Trophoblast cell (in vitro differentiated cells and primary cell): Measurements from ENCODE around the gene TNFRSF14.

Experiments
- DNase-seq, 2 donors: peaks; one replicate each; pipeline ENCODE4 v3.0.0-alpha.2; 2016
- H2AFZ ChIP-seq: 2 replicates; pipeline ENCODE4 v1.6.1; 2013; ENCODE audit warnings: low read length, moderate library complexity, mild to moderate bottlenecking; ENCODE audit not compliant: insufficient read depth, poor library complexity
- H2AK5ac ChIP-seq: 2 replicates; pipeline ENCODE4 v1.6.1; 2013; ENCODE audit warnings: mild to moderate bottlenecking, low read length
- H2BK120ac ChIP-seq: 2 replicates; pipeline ENCODE4 v1.6.1; 2013; ENCODE audit warnings: low read length, mild to moderate bottlenecking, moderate library complexity; ENCODE audit not compliant: insufficient read depth, poor library complexity
- H2BK12ac ChIP-seq: 2 replicates; pipeline ENCODE4 v1.6.1; 2013; ENCODE audit warnings: mild to moderate bottlenecking, low read length, moderate library complexity
- H2BK5ac ChIP-seq: 2 replicates; pipeline ENCODE4 v1.6.1; 2013; ENCODE audit warnings: low read length, low read depth, moderate library complexity, mild to moderate bottlenecking; ENCODE audit not compliant: poor library complexity
- H3K14ac ChIP-seq: 2 replicates; pipeline ENCODE4 v1.6.1; 2013; ENCODE audit warnings: mild to moderate bottlenecking, low read length
- H3K18ac ChIP-seq: 2 replicates; pipeline ENCODE4 v1.6.1; 2013; ENCODE audit warnings: mild to moderate bottlenecking, low read length
- H3K23ac ChIP-seq: 2 replicates; pipeline ENCODE4 v1.6.1; 2013; ENCODE audit warnings: low read length
- H3K27ac ChIP-seq: 2 replicates; pipeline ENCODE4 v1.5.1; 2013; ENCODE audit warnings: low read depth, mild to moderate bottlenecking, inconsistent platforms, low read length, moderate library complexity
- H3K27me3 ChIP-seq: 2 replicates; pipeline ENCODE4 v1.6.1; 2013; ENCODE audit warnings: inconsistent platforms, mild to moderate bottlenecking, low read length, moderate library complexity; ENCODE audit not compliant: insufficient read depth
- H3K36me3 ChIP-seq, 2 experiments: 1 replicate in 1 of 2; 2 replicates in 1 of 2; pipeline ENCODE4 v1.6.1; 2013; ENCODE audit warnings: low read length in 2 of 2, mild to moderate bottlenecking in 2 of 2, moderate library complexity in 1 of 2; ENCODE audit not compliant: insufficient read depth in 2 of 2, control insufficient read depth in 1 of 2
- H3K4ac ChIP-seq: 2 replicates; pipeline ENCODE4 v1.6.1; 2013; ENCODE audit warnings: low read depth, mild to moderate bottlenecking, low read length, moderate library complexity
- H3K4me1 ChIP-seq, 2 experiments: 1 replicate in 1 of 2; 2 replicates in 1 of 2; pipeline ENCODE4 v1.6.1; 2013; ENCODE audit warnings: low read length in 2 of 2, mild to moderate bottlenecking in 2 of 2, moderate library complexity in 1 of 2; ENCODE audit not compliant: insufficient read depth in 2 of 2, control insufficient read depth in 1 of 2
- H3K4me2 ChIP-seq: 2 replicates; pipeline ENCODE4 v1.6.1; 2013; ENCODE audit warnings: inconsistent platforms, mild to moderate bottlenecking, low read length, moderate library complexity
- H3K4me3 ChIP-seq: 2 replicates; pipeline ENCODE4 v1.5.1; 2013; ENCODE audit warnings: mild to moderate bottlenecking, low read depth, low read length, inconsistent platforms
- H3K79me1 ChIP-seq: one replicate; pipeline ENCODE4 v1.6.1; 2013; ENCODE audit warnings: low read length
- H3K79me2 ChIP-seq: 2 replicates; pipeline ENCODE4 v1.6.1; 2013; ENCODE audit warnings: low read length, mild to moderate bottlenecking; ENCODE audit not compliant: control insufficient read depth, insufficient read depth, poor library complexity
- H3K9ac ChIP-seq: 2 replicates; pipeline ENCODE4 v1.6.1; 2013; ENCODE audit warnings: mild to moderate bottlenecking, low read length
- H3K9me3 ChIP-seq: 2 replicates; pipeline ENCODE4 v1.6.1; 2013; ENCODE audit warnings: low read depth, mild to moderate bottlenecking, control low read depth, inconsistent platforms, low read length; ENCODE audit not compliant: insufficient read depth
- H4K12ac ChIP-seq: 2 replicates; pipeline ENCODE4 v1.6.1; 2013; ENCODE audit warnings: low read depth, mild to moderate bottlenecking, low read length, moderate library complexity
- H4K8ac ChIP-seq: 2 replicates; pipeline ENCODE4 v1.6.1; 2013; ENCODE audit warnings: low read depth, mild to moderate bottlenecking, low read length, moderate library complexity
- H4K91ac ChIP-seq: one replicate; pipeline ENCODE4 v1.6.1; 2013; ENCODE audit warnings: low read depth, mild to moderate bottlenecking, low read length, moderate library complexity
- WGBS: extraction: QIAGEN DNeasy Blood & Tissue Kit; methylation state at CpG from one replicate; pipeline ENCODE4 v1.1.7; 2013; ENCODE audit warnings: missing lambda C conversion rate; ENCODE audit not compliant: insufficient read length, insufficient coverage; ENCODE audit errors: extremely low coverage; 5-methylcytosine and 5-hydroxymethylcytosine counted together

The TNFRSF14 gene

DNA sequence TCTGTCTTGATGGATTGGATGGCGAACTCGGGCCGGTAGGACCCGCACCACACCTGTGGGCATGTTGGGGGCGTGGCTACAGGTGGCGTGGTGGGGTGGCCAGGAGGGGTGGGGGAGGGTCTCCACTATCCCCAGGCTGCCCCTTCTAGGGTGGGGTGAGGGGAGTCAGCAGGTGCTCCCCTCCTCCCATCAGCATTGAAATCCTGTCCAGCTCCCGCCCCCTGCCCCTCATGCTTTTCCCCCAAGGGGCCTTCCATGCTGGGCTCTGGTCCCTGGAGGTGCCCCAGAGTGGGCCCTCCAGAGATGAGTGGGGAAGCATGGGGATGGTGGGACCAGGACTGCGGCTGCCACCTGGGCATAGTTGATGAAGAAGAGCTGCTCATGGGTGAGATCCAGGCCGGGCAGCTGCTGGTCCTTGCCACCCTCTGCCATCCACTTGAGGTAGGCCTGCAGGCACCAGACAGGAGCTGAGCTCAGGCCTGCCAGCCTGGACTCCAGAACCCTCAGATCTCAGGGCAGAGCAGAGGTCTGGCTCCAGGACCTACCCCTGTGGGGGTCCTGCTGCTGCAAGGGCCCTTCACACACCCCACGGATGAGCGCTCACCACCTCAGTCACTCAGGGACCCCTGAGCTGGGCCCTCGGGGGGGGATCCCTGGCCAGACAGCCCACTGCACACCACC is 35.5 kb downstream of the TNFRSF14 start:
- peaks cover 6% of the 10 kb centered on the region for H3K79me1 ChIP-seq
- no peak overlapping the region for H4K12ac ChIP-seq
- no peak overlapping the region for H2BK5ac ChIP-seq
- H3K27me3 ChIP-seq = peaks cover 2% of the 10 kb centered on the region
- no peak overlapping the region for H3K23ac ChIP-seq
- H2BK12ac ChIP-seq = no peak overlapping the region
- no peak overlapping the region for H4K91ac ChIP-seq
- no peak overlapping the region for H4K8ac ChIP-seq
- no peak overlapping the region for H3K18ac ChIP-seq
- no peak for DNase-seq
- no peak overlapping the region for H2AK5ac ChIP-seq
- no peak overlapping the region for H3K27ac ChIP-seq
- H2AFZ ChIP-seq = no peak overlapping the region
- no peaks in the 10 kb centered on the region for H3K36me3 ChIP-seq
- H3K4me2 ChIP-seq = no peak overlapping the region
- H2BK120ac ChIP-seq = no peak overlapping the region
- H3K79me2 ChIP-seq = peaks cover 5% of the 10 kb centered on the region
- no CpG with 5 or more reads among the region's 12 CpGs for WGBS
- H3K4me1 ChIP-seq = peaks cover 4 to 5% of the 10 kb centered on the region in 2 experiments
- H3K9ac ChIP-seq = no peak overlapping the region
- H3K14ac ChIP-seq = no peak overlapping the region
- H3K4me3 ChIP-seq = no peak overlapping the region
- peaks cover 17% of the 10 kb centered on the region for H3K9me3 ChIP-seq
- H3K4ac ChIP-seq = no peak overlapping the region

DNA sequence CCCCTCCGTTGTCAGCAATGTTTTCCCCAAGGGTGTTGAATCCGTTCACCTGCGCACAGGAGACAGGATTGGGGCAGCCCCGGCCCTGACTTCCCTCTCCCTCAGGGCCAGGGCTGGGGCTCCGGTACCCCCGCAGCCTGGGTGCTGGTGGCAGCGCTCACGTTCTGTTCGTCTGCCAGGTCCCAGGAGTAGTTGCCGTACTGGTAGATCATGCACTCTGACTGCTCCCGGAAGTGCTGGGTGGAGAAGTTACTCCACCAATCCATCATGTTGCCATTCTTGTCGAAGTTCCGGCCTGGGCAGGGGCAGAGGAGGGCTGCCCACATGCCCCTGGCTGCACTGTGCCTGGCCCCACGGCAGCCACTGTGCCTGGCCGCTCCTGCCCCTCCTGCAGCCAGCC is 36.5 kb downstream of the TNFRSF14 start:
- no peak overlapping the region for H3K18ac ChIP-seq
- no peak overlapping the region for H2BK120ac ChIP-seq
- H3K14ac ChIP-seq = no peak overlapping the region
- no peak overlapping the region for H2BK5ac ChIP-seq
- no peak overlapping the region for H3K4ac ChIP-seq
- H3K9me3 ChIP-seq = peaks cover 17% of the 10 kb centered on the region
- H3K27ac ChIP-seq = no peak overlapping the region
- no peak overlapping the region for H2BK12ac ChIP-seq
- no peak for DNase-seq
- H3K36me3 ChIP-seq = no peaks in the 10 kb centered on the region
- H4K91ac ChIP-seq = no peak overlapping the region
- no peak overlapping the region for H2AFZ ChIP-seq
- no peak overlapping the region for H3K23ac ChIP-seq
- no peaks in the 10 kb centered on the region for H3K27me3 ChIP-seq
- H3K4me2 ChIP-seq = no peak overlapping the region
- H3K79me2 ChIP-seq = no peaks in the 10 kb centered on the region
- no CpG with 5 or more reads among the region's 15 CpGs for WGBS
- no peak overlapping the region for H3K4me3 ChIP-seq
- H3K4me1 ChIP-seq = no peaks in the 10 kb centered on the region
- no peaks in the 10 kb centered on the region for H3K79me1 ChIP-seq
- no peak overlapping the region for H4K12ac ChIP-seq
- no peak overlapping the region for H3K9ac ChIP-seq
- no peak overlapping the region for H2AK5ac ChIP-seq
- H4K8ac ChIP-seq = no peak overlapping the region

DNA sequence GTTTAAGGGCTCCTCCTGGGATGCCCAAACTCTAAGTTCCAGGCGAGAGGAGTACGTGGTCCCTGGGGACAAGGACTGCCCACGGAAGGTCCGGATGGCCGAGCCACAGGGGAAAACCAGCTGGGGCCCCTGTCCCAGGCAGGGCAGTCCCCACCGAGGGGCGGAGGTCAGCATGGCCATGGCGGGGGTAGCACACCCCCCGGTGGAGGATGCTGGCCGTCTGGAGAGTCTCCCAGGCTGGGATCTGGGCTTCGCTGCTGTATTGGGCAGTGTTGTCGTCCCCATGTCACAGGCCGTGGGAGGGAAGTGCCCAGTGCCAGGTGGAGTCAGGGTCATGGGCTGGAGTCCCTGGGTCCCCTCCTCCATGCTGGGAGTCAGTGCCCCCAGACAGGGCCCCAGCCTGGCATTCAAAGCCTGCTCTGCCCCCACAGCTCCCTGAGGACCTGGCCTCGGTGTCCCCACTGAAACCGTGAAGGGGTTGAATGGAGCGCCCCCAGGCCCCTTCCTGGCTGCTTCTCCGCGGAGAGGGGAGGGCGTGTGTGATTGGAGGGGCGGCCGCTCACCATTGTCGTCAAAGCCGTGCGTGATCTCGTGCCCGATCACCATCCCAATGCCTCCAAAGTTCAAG is 37.2 kb downstream of the TNFRSF14 start:
- Histone ChIP-seq H3K4me3 (no peak overlapping the region), H2BK120ac (no peak overlapping the region), H4K12ac (no peak overlapping the region), H3K79me1 (no peaks in the 10 kb centered on the region), H3K27ac (no peak overlapping the region), H3K4ac (no peak overlapping the region), H3K4me1 (no peaks in the 10 kb centered on the region), H3K27me3 (no peaks in the 10 kb centered on the region), H4K8ac (no peak overlapping the region), H3K79me2 (no peaks in the 10 kb centered on the region), H3K36me3 (no peaks in the 10 kb centered on the region), H3K23ac (no peak overlapping the region), H3K18ac (no peak overlapping the region), H2AK5ac (no peak overlapping the region), H3K14ac (no peak overlapping the region), H2BK12ac (no peak overlapping the region), H3K4me2 (no peak overlapping the region), H2AFZ (no peak overlapping the region), H2BK5ac (no peak overlapping the region), H3K9me3 (peaks cover 21% of the 10 kb centered on the region), H3K9ac (no peak overlapping the region), H4K91ac (no peak overlapping the region)
- no peak for DNase-seq
- WGBS = no CpG with 5 or more reads among the region's 26 CpGs

DNA sequence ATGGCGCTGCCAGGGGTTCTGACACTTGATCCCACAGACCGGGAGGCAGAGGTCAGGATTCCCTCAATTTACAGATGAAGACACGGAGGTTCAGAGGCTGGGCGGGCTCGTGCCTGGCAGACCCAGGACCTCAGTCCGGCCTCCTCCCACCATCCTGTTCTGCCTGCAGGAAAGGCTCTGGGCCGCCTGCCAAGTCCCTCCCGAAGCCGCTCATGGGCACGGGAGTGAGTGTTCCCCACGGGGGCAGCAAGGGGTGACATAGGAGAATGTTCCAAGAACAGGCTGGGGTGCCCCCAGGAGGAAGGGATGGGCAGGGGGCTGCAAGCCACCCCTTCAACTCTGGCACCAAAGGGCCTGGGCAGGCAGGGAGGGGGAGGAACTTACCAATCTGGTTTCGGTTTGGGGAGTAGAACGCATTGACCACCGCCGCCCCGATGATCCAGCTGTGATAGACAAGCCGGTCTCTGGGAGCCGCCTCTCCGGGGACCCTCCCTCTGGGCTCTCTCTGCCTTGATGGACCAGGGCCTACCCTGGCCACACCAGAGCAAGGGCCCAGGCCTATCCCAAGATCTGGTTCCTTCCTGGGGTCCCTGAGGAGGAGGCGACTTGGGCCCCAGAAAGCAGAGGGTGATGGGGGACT is 38.0 kb downstream of the TNFRSF14 start:
- Histone ChIP-seq H3K36me3 (no peaks in the 10 kb centered on the region), H2AK5ac (no peak overlapping the region), H3K4me2 (no peak overlapping the region), H3K79me1 (no peaks in the 10 kb centered on the region), H3K27me3 (no peaks in the 10 kb centered on the region), H3K4ac (no peak overlapping the region), H3K79me2 (no peaks in the 10 kb centered on the region), H3K9me3 (peaks cover 21% of the 10 kb centered on the region), H2AFZ (no peak overlapping the region), H3K23ac (no peak overlapping the region), H3K4me1 (no peaks in the 10 kb centered on the region), H4K8ac (no peak overlapping the region), H3K27ac (no peak overlapping the region), H3K9ac (no peak overlapping the region), H4K12ac (no peak overlapping the region), H4K91ac (no peak overlapping the region), H2BK12ac (no peak overlapping the region), H2BK120ac (no peak overlapping the region), H3K4me3 (no peak overlapping the region), H2BK5ac (no peak overlapping the region), H3K18ac (no peak overlapping the region), H3K14ac (no peak overlapping the region)
- WGBS = no CpG with 5 or more reads among the region's 20 CpGs
- DNase-seq = no peak
